Measurements from ENCODE around the gene PKHD1. TPM values are rescaled to one million over a fixed set of nuclear protein-coding genes. Genes with fewer than 3 reads are reported as not detected.

The PKHD1 gene
- total RNA-seq, 1 donor from 2014 or later: 0.16 TPM

DNA sequence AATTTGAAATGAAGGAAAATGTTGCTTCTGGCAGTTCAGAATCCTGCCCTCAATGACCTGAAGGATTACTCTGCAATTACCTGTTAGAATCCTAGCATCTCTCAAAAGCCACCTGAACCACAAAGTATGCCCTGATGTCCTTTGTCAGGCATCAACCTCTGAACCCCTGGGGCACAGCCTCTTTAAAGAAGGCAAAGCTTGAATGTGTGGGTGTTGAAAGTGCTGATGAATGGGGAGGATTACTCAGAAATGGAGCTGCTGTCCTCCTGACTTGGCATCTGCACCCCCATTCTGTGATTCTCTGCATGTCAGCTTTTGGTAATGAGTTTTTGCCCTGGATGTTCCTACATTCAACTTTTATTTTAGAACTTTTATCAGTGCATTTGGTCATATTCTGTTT, 179.2 kb downstream of the PKHD1 start:
- H3K27ac Mint-ChIP-seq (ENCODE audit: unreplicated experiment): no peak overlapping the region
- H3K36me3 Mint-ChIP-seq (ENCODE audit: low read depth): no peaks in the 10 kb centered on the region
- peaks cover 6% of the 10 kb centered on the region for H3K9me3 Mint-ChIP-seq
- no peaks in the 10 kb centered on the region for H3K27me3 Mint-ChIP-seq (ENCODE audit: low read depth)
- DNase-seq (ENCODE audit: low read depth, low spot score): no peak
- H3K4me1 Mint-ChIP-seq: no peaks in the 10 kb centered on the region
- H3K4me3 Mint-ChIP-seq: no peak overlapping the region
- TF ChIP-seq, protein P1, sequence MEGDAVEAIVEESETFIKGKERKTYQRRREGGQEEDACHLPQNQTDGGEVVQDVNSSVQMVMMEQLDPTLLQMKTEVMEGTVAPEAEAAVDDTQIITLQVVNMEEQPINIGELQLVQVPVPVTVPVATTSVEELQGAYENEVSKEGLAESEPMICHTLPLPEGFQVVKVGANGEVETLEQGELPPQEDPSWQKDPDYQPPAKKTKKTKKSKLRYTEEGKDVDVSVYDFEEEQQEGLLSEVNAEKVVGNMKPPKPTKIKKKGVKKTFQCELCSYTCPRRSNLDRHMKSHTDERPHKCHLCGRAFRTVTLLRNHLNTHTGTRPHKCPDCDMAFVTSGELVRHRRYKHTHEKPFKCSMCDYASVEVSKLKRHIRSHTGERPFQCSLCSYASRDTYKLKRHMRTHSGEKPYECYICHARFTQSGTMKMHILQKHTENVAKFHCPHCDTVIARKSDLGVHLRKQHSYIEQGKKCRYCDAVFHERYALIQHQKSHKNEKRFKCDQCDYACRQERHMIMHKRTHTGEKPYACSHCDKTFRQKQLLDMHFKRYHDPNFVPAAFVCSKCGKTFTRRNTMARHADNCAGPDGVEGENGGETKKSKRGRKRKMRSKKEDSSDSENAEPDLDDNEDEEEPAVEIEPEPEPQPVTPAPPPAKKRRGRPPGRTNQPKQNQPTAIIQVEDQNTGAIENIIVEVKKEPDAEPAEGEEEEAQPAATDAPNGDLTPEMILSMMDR (conservative IDR thresholded peaks at IDR 0.05): no peak

DNA sequence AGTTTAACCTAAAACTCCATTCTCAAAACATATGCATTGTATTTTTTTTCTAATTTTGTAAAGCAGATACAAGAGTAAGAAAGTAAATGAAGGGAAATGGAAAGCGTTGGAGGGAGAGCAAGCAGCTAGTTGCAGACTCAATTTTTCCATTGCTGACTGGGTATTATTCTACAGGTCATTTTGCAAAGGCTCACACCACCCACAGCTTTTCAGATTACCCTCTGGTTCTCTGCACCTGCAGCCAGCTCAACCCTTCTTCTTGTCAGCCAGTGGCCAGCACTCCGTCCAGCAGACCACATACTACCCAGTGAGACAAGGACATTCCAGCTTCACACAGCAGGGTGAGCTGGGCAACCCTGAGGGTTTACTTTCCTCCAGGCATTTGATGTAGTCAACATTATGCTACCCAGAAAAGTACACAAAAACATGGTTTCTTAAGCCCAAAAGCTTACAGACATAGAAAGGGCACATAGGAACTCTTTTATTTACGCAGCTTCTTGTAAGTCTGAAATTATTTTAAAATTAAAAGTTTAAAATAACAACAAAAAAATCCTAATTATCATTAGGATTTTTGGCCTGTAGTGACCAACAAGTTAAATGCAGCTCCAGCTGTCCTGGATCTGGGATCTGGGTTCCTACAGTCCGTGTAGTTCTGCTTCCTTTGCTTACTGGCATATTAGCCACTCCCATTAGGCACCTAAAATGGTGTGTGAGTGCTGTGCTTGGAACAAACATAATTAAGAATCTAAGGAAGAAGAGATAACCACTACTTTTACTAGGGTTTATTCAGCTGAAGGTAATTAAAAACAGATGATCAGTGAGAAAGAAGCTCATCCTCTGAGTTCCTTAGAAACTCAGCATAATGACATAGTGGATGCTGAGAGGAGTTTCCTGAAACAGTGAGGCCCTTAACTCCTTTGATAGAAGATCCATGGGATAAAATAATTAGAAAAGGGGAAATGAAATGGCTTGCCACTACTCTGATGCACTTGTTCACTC, 185.3 kb downstream of the PKHD1 start:
- Mint-ChIP-seq H3K4me3 (no peak overlapping the region), H3K27me3 (ENCODE audit: low read depth) (no peaks in the 10 kb centered on the region), H3K9me3 (no peaks in the 10 kb centered on the region), H3K36me3 (ENCODE audit: low read depth) (no peaks in the 10 kb centered on the region), H3K4me1 (no peaks in the 10 kb centered on the region), H3K27ac (ENCODE audit: unreplicated experiment) (no peak overlapping the region)
- no peak for DNase-seq (ENCODE audit: low read depth, low spot score)
- TF ChIP-seq, protein P1 (conservative IDR thresholded peaks at IDR 0.05): no peak

DNA sequence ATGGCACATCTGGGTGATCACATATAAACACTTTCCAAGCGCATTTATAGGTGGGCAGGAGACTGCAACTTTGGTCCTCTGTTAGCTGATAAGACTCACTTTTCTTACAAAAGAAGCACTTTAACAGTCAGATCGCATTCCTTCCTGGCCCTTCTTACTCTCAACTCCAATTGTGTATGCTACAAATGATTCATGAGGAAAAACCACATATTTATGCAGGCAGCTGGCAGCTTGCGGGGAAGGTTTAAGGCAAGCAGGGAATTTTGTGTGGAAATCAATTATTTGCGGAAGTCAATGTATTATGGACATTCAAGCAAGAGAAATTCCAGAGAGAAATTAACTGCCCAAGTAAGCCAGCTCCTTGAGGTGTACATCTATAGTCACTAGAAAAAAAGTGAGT, 194.0 kb downstream of the PKHD1 start:
- no peaks in the 10 kb centered on the region for H3K27me3 Mint-ChIP-seq (ENCODE audit: low read depth)
- TF ChIP-seq, protein P1 (conservative IDR thresholded peaks at IDR 0.05): no peak
- no peaks in the 10 kb centered on the region for H3K4me1 Mint-ChIP-seq

DNA sequence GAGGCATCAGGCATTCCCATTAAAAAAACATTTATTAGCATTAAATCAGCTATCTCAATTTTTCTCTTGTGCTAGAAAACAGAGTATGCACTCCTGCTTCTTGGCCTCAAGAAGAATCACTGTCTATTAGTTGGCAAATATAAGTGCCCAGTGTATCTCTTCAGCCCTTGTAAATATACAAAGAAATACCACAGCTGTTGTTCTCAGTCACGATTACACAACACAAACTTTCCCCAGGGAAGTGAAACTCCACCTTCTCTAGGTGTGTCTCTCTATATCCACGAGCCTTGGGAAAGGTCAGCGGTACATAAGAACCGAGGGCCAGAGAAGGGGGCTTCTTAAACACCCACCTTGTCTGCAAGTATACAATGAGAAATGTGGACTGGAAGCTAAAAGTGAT, 194.7 kb downstream of the PKHD1 start:
- Mint-ChIP-seq H3K27me3 (ENCODE audit: low read depth) (no peaks in the 10 kb centered on the region), H3K27ac (ENCODE audit: unreplicated experiment) (no peak overlapping the region)

More for the DNA sequence above, 194.0 kb downstream of the PKHD1 start:
- Mint-ChIP-seq H3K9me3 (no peaks in the 10 kb centered on the region), H3K27ac (ENCODE audit: unreplicated experiment) (no peak overlapping the region), H3K4me3 (no peak overlapping the region), H3K36me3 (ENCODE audit: low read depth) (no peaks in the 10 kb centered on the region)
- no peak for DNase-seq (ENCODE audit: low read depth, low spot score)

DNA sequence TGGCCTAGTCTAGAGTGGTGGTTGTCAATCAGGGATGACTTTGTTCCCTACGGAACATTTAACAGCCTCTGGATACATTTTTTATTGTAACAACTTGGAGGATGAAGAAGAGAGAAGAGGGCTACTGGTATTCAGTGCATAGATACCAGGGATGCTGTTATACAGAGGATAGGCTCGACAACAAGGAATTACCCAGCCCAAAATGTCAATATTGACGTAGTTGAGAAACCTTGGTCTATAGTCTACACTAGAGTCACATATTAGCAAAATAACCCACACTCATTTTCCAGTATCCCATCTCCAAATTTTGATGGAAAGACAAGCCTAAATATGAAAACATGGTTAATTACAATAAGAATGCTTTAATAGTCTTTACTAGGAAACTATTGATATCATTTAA, 195.1 kb downstream of the PKHD1 start:
- no peaks in the 10 kb centered on the region for H3K36me3 Mint-ChIP-seq (ENCODE audit: low read depth)
- TF ChIP-seq, protein P1 (conservative IDR thresholded peaks at IDR 0.05): no peak

More for the DNA sequence above, 194.7 kb downstream of the PKHD1 start:
- Mint-ChIP-seq H3K9me3 (no peaks in the 10 kb centered on the region), H3K4me3 (no peak overlapping the region), H3K36me3 (ENCODE audit: low read depth) (no peaks in the 10 kb centered on the region), H3K4me1 (no peaks in the 10 kb centered on the region)
- TF ChIP-seq, protein P1 (conservative IDR thresholded peaks at IDR 0.05): no peak
- DNase-seq (ENCODE audit: low read depth, low spot score): no peak

More for the DNA sequence above, 195.1 kb downstream of the PKHD1 start:
- no peak overlapping the region for H3K27ac Mint-ChIP-seq (ENCODE audit: unreplicated experiment)
- H3K27me3 Mint-ChIP-seq (ENCODE audit: low read depth): no peaks in the 10 kb centered on the region
- H3K4me3 Mint-ChIP-seq: no peak overlapping the region
- no peaks in the 10 kb centered on the region for H3K4me1 Mint-ChIP-seq
- no peaks in the 10 kb centered on the region for H3K9me3 Mint-ChIP-seq
- no peak for DNase-seq (ENCODE audit: low read depth, low spot score)

Data from neural crest cell (in vitro differentiated cells).